GM12878 (cell line): ENCODE results near the gene CELSR3. TPM values are rescaled to one million over a fixed set of nuclear protein-coding genes. Genes with fewer than 3 reads are reported as not detected.
A peak's percentile ranks its signal among the peaks of the same experiment; 100 is the strongest.

ENCODE experiments used
- ATAC-seq: fragments of 200-7000 bp; cut with Tn5 transposase; 3 replicates; pipeline ENCODE4 v1.9.1; 2020; ENCODE audit warnings: mild to moderate bottlenecking, moderate library complexity
- BruUV-seq: library from RNA; stranded (reverse); fragments of 400-500 nt; replicated peaks from 2 replicates; lab custom pipeline; 2021; lab: Mats Ljungman, UMichigan
- CTCF ChIA-PET: fragments of 300-600 bp; sonication (Branson Sonifier 250); formaldehyde crosslinking; extraction: SDS; loops from one replicate; lab custom pipeline; 2021; ENCODE audit warnings: inconsistent platforms; lab: Yijun Ruan, JAX
- POLR2A ChIA-PET: fragments of 350-600 bp; formaldehyde crosslinking; extraction: SDS; loops from one replicate; lab custom pipeline; 2021; ENCODE audit warnings: inconsistent platforms; lab: Charles Lee
- RAD21 ChIA-PET: fragments of 300-600 bp; sonication (Branson Sonifier 250); formaldehyde crosslinking; loops from one replicate; lab custom pipeline; 2023; ENCODE audit warnings: antibody characterized with exemption; ENCODE audit not compliant: unreplicated experiment; lab: Charles Lee
- SMC1A ChIA-PET: fragments of 300-600 bp; sonication (Branson Sonifier 250); formaldehyde crosslinking; loops from one replicate; lab custom pipeline; 2023; ENCODE audit not compliant: unreplicated experiment, uncharacterized antibody; lab: Charles Lee
- DNase-seq: peaks from one replicate; pipeline ENCODE4 v3.0.0-alpha.2; 2011; ENCODE audit warnings: low read depth, low spot score
- FAIRE-seq: peaks from 3 replicates; lab custom pipeline; 2011; peaks lifted over from hg19 to GRCh38; lab: Jason Lieb, UNC
- H2AFZ ChIP-seq: 2 replicates; pipeline ENCODE4 v1.6.0; 2011; ENCODE audit warnings: low read depth, low read length, control low read depth; ENCODE audit not compliant: control insufficient read depth
- H3K27ac ChIP-seq: 2 replicates; pipeline ENCODE4 v1.5.1; 2011; ENCODE audit warnings: control low read depth; ENCODE audit not compliant: control insufficient read depth, insufficient read depth
- H3K27me3 ChIP-seq, 2 experiments: replicated peaks in 1 of 2; 2 replicates each; pipeline versions ENCODE4 v1.6.0 to v1.6.1; 2011; ENCODE audit warnings: low read length in 1 of 2; ENCODE audit not compliant: control insufficient read depth in 2 of 2, insufficient read depth in 2 of 2
- H3K36me3 ChIP-seq, 2 experiments: 2 replicates each; pipeline ENCODE4 v1.5.1; 2011; ENCODE audit warnings: low read length in 1 of 2; ENCODE audit not compliant: control insufficient read depth in 2 of 2, insufficient read depth in 2 of 2
- H3K4me1 ChIP-seq: 2 replicates; pipeline ENCODE4 v1.6.1; 2011; ENCODE audit warnings: mild to moderate bottlenecking, low read length, moderate library complexity, mixed read lengths; ENCODE audit not compliant: control insufficient read depth, insufficient read depth
- H3K4me2 ChIP-seq: 2 replicates; pipeline ENCODE4 v1.6.0; 2011; ENCODE audit warnings: control low read depth; ENCODE audit not compliant: control insufficient read depth, insufficient read depth
- H3K4me3 ChIP-seq: fragments of 200-600 bp; sonication (generic); 2 replicates; pipeline ENCODE4 v1.5.1; 2016
- H3K79me2 ChIP-seq: 2 replicates; pipeline ENCODE4 v1.6.0; 2011; ENCODE audit warnings: low read length; ENCODE audit not compliant: control insufficient read depth, insufficient read depth
- H3K9ac ChIP-seq: 2 replicates; pipeline ENCODE4 v1.8.0; 2011; ENCODE audit warnings: low read length, control low read depth, mixed read lengths; ENCODE audit not compliant: control insufficient read depth, insufficient read depth
- H3K9me3 ChIP-seq: replicated peaks from 3 replicates; pipeline ENCODE4 v1.5.1; 2011; ENCODE audit warnings: mild to moderate bottlenecking, low read length; ENCODE audit not compliant: control insufficient read depth, insufficient read depth
- H4K20me1 ChIP-seq: 2 replicates; pipeline ENCODE4 v1.6.0; 2011; ENCODE audit not compliant: control insufficient read depth, insufficient read depth
- CREB1 ChIP-seq: IDR thresholded peaks from 2 replicates; pipeline ENCODE4 v1.6.1; 2012; ENCODE audit warnings: low read depth, mild to moderate bottlenecking, inconsistent platforms
- FOXK2 ChIP-seq: fragments of 450-650 bp; IDR thresholded peaks from 2 replicates; pipeline ENCODE4 v1.6.1; 2017; ENCODE audit warnings: mild to moderate bottlenecking, moderate library complexity
- IKZF2 ChIP-seq, 2 experiments: fragments of 450-650 bp; IDR thresholded peaks; 2 replicates each; pipeline ENCODE4 v1.6.1; 2017; ENCODE audit warnings: mild to moderate bottlenecking in 2 of 2, moderate library complexity in 2 of 2
- RAD51 ChIP-seq: fragments of 450-650 bp; IDR thresholded peaks from 2 replicates; pipeline ENCODE4 v1.6.1; 2016; ENCODE audit warnings: moderate library complexity, mild to moderate bottlenecking, inconsistent platforms
- SPI1 ChIP-seq: IDR thresholded peaks from 2 replicates; pipeline ENCODE4 v1.6.1; 2011; ENCODE audit warnings: low read depth, mild to moderate bottlenecking, low read length, moderate library complexity, borderline replicate concordance; ENCODE audit not compliant: insufficient read depth
- TARDBP ChIP-seq: IDR thresholded peaks from 2 replicates; pipeline ENCODE4 v1.6.1; 2016; ENCODE audit warnings: borderline replicate concordance
- YBX1 ChIP-seq: fragments of 450-650 bp; IDR thresholded peaks from 2 replicates; pipeline ENCODE4 v1.6.1; 2016; ENCODE audit warnings: antibody characterized with exemption
- ZNF622 ChIP-seq: fragments of 450-650 bp; IDR thresholded peaks from 2 replicates; pipeline ENCODE4 v1.6.1; 2017; ENCODE audit warnings: mild to moderate bottlenecking, inconsistent platforms
- ZSCAN29 ChIP-seq: fragments of 450-650 bp; IDR thresholded peaks from 2 replicates; pipeline ENCODE4 v1.6.1; 2017; ENCODE audit warnings: mild to moderate bottlenecking, moderate library complexity
- WGBS: methylation state at CpG from one replicate; pipeline ENCODE4 v1.1.6; 2016; ENCODE audit warnings: low lambda C conversion rate; ENCODE audit not compliant: insufficient replicate concordance, insufficient coverage; ENCODE audit errors: missing lambda C conversion rate; 5-methylcytosine and 5-hydroxymethylcytosine counted together
- in situ Hi-C: fragments of 300-500 bp; cut with MboI; formaldehyde crosslinking; loops from 9 replicates; pipeline ENCODE4 v1.14.3; 2018; ENCODE audit warnings: mixed read lengths
- intact Hi-C: fragments of 100-400 bp; cut with micrococcal nuclease; formaldehyde crosslinking; loops from one replicate; pipeline ENCODE4 v1.14.2; 2022; ENCODE audit not compliant: unreplicated experiment
- polyA plus RNA-seq, 11 experiments: library from polyadenylated mRNA; depleted of rRNA in 4 of 11; unstranded in 6 of 11; stranded (reverse) in 5 of 11; fragments of >200 nt; fragmentation: Nextera tagmentation in 4 of 11; fragmentation: Illumina TruSeq in 1 of 11; extraction: Ambion mirVana in 4 of 11; extraction: Trizol in 1 of 11; gene quantifications; 1 replicate in 1 of 11; 2 replicates in 10 of 11; pipeline versions ENCODE4 v1.2.1 to v1.2.3, GENCODE V29; 2011 to 2016; ENCODE audit warnings: inconsistent platforms in 2 of 11, missing spikeins in 2 of 11, low read depth in 1 of 11
- total RNA-seq, 4 experiments: library from RNA; depleted of rRNA in 3 of 4; stranded (reverse); fragments of >200 nt in 3 of 4; fragmentation: Illumina TruSeq in 1 of 4; extraction: Trizol in 1 of 4; gene quantifications; 2 replicates each; pipeline versions ENCODE4 v1.2.1 to v1.2.3, GENCODE V29; 2013 to 2021
- TF ChIP-seq, protein P1 (sequence below): IDR thresholded peaks from 2 replicates; pipeline ENCODE4 v1.6.1; 2012; ENCODE audit warnings: improper control_type of control experiment, low read depth, low read length; ENCODE audit not compliant: insufficient replicate concordance
- TF ChIP-seq, protein P2 (sequence below), 3 experiments: IDR thresholded peaks in 2 of 3; conservative IDR thresholded peaks in 1 of 3; 2 replicates each; pipeline ENCODE4 v1.5.1; 2011; ENCODE audit warnings: low read depth in 3 of 3, low read length in 3 of 3, mild to moderate bottlenecking in 3 of 3, control low read depth in 2 of 3, moderate library complexity in 2 of 3, inconsistent platforms in 1 of 3, mixed read lengths in 1 of 3; ENCODE audit not compliant: control insufficient read depth in 2 of 3, insufficient read depth in 1 of 3; ENCODE audit errors: extremely low read depth in 1 of 3
- TF ChIP-seq, protein P3 (sequence below): fragments of 450-650 bp; IDR thresholded peaks from 2 replicates; pipeline ENCODE4 v1.6.1; 2017; ENCODE audit warnings: low read depth, mild to moderate bottlenecking, moderate library complexity
- TF ChIP-seq, protein P4 (sequence below): IDR thresholded peaks from 2 replicates; pipeline ENCODE4 v1.6.1; 2012; ENCODE audit warnings: low read depth, low read length, improper control_type of control experiment

The CELSR3 gene
- total and polyA plus RNA-seq, 10 of the 15 experiments (the other 5 are each of a cell fraction or from before 2014, with no cell fraction given) = 0.08 to 1.6 (median 0.57) TPM

DNA sequence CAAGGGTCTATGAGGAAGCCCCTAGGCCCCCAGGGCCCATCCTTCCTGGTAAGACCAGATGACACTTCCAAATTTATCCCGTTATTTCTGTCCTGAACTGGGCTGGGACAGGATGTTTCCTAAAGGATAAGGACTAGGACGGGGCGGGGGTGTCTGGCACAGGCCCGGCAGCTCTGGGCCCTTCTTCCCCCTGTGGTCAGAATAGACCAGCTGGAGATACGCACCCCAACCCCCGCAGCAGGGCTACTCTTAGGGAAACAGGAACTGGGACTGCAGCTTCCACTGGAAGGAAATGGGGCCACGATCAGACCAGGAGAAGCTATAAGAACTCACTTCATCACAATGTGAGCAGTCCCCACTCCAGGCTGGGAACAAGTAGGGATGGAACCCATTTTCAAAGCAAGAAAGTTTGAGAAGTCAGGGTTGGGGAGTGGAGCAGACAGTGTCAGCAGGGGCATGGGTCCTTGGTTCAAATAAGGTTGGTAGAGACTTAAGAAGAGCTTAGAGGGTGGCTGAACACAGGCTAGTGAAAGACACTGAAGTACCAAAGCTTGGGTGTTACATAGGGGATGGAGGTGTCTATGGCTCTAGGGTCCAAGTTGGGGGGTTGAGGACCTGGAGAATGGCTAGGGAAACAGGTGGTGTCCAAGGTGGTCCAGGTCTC is 21.9 kb upstream of the CELSR3 start:
- Histone ChIP-seq H3K9ac (peak overlapping the region; percentile 91), H4K20me1 (no peaks in the 10 kb centered on the region; the same call in 1 of the 2 replicates), H3K36me3 (peaks cover 25 to 31% of the 10 kb centered on the region in 2 experiments), H3K79me2 (peaks cover 26% of the 10 kb centered on the region), H3K4me3 (peak overlapping the region; percentile 99), H3K27ac (peak overlapping the region; percentile 10), H3K27me3 (no peaks in the 10 kb centered on the region), H3K9me3 (no peaks in the 10 kb centered on the region), H3K4me2 (peak overlapping the region; percentile 79), H3K4me1 (peaks cover 14% of the 10 kb centered on the region), H2AFZ (no peak overlapping the region)
- ATAC-seq (peak; percentile 8; the same call in 1 of the 3 replicates), FAIRE-seq (peak; percentile 84), DNase-seq (no peak)
- SMC1A ChIA-PET = interaction anchor here (1.0 to 1.5 kb wide), 4 partner anchors 22 to 284 kb away, joined by 3 to 4 read pairs (median 4); partner anchors contain the start of gene CELSR3
- no TSS peak for BruUV-seq
- POLR2A ChIA-PET = interaction anchor here (0.5 to 1.4 kb wide), 7 partner anchors 14 to 1237 kb away, joined by 3 to 5 read pairs (median 3); partner anchors contain the start of genes NDUFAF3 and SLC26A6
- 19% methylated on average over 7 of the region's 7 CpGs for WGBS
- in situ Hi-C loops = no loop called here
- CTCF ChIA-PET = interaction anchor here (0.8 to 2.1 kb wide), 14 partner anchors 20 to 454 kb away, joined by 3 to 10 read pairs (median 4); partner anchors contain the start of genes CELSR3, IP6K2 and SLC26A6
- RAD21 ChIA-PET = interaction anchor here (0.6 to 1.8 kb wide), 8 partner anchors 32 to 303 kb away, joined by 3 to 6 read pairs (median 4); partner anchors contain the start of gene IP6K2
- intact Hi-C loops = loop anchor here (1.0 kb wide), 1 partner anchor 75 kb away; the partner anchor contains the start of gene UQCRC1
- TF ChIP-seq ZSCAN29 (no peak), ZNF622 (no peak), YBX1 (no peak), FOXK2 (no peak), TARDBP (no peak), RAD51 (no peak), CREB1 (no peak), SPI1 (peak; percentile 85), IKZF2 (IDR thresholded peaks at IDR 0.05) (peak; percentile 67 to 78)
- TF ChIP-seq, protein P1, sequence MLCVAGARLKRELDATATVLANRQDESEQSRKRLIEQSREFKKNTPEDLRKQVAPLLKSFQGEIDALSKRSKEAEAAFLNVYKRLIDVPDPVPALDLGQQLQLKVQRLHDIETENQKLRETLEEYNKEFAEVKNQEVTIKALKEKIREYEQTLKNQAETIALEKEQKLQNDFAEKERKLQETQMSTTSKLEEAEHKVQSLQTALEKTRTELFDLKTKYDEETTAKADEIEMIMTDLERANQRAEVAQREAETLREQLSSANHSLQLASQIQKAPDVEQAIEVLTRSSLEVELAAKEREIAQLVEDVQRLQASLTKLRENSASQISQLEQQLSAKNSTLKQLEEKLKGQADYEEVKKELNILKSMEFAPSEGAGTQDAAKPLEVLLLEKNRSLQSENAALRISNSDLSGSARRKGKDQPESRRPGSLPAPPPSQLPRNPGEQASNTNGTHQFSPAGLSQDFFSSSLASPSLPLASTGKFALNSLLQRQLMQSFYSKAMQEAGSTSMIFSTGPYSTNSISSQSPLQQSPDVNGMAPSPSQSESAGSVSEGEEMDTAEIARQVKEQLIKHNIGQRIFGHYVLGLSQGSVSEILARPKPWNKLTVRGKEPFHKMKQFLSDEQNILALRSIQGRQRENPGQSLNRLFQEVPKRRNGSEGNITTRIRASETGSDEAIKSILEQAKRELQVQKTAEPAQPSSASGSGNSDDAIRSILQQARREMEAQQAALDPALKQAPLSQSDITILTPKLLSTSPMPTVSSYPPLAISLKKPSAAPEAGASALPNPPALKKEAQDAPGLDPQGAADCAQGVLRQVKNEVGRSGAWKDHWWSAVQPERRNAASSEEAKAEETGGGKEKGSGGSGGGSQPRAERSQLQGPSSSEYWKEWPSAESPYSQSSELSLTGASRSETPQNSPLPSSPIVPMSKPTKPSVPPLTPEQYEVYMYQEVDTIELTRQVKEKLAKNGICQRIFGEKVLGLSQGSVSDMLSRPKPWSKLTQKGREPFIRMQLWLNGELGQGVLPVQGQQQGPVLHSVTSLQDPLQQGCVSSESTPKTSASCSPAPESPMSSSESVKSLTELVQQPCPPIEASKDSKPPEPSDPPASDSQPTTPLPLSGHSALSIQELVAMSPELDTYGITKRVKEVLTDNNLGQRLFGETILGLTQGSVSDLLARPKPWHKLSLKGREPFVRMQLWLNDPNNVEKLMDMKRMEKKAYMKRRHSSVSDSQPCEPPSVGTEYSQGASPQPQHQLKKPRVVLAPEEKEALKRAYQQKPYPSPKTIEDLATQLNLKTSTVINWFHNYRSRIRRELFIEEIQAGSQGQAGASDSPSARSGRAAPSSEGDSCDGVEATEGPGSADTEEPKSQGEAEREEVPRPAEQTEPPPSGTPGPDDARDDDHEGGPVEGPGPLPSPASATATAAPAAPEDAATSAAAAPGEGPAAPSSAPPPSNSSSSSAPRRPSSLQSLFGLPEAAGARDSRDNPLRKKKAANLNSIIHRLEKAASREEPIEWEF = no peak
- TF ChIP-seq, protein P2, sequence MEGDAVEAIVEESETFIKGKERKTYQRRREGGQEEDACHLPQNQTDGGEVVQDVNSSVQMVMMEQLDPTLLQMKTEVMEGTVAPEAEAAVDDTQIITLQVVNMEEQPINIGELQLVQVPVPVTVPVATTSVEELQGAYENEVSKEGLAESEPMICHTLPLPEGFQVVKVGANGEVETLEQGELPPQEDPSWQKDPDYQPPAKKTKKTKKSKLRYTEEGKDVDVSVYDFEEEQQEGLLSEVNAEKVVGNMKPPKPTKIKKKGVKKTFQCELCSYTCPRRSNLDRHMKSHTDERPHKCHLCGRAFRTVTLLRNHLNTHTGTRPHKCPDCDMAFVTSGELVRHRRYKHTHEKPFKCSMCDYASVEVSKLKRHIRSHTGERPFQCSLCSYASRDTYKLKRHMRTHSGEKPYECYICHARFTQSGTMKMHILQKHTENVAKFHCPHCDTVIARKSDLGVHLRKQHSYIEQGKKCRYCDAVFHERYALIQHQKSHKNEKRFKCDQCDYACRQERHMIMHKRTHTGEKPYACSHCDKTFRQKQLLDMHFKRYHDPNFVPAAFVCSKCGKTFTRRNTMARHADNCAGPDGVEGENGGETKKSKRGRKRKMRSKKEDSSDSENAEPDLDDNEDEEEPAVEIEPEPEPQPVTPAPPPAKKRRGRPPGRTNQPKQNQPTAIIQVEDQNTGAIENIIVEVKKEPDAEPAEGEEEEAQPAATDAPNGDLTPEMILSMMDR (IDR thresholded peaks at IDR 0.05 in 2 of 3, conservative IDR thresholded peaks at IDR 0.05 in 1 of 3; ENCODE audit: control insufficient read depth in 2 of 3, extremely low read depth in 1 of 3, insufficient read depth in 1 of 3, low read depth in 3 of 3, low read length in 3 of 3) = no peak
- TF ChIP-seq, protein P3, sequence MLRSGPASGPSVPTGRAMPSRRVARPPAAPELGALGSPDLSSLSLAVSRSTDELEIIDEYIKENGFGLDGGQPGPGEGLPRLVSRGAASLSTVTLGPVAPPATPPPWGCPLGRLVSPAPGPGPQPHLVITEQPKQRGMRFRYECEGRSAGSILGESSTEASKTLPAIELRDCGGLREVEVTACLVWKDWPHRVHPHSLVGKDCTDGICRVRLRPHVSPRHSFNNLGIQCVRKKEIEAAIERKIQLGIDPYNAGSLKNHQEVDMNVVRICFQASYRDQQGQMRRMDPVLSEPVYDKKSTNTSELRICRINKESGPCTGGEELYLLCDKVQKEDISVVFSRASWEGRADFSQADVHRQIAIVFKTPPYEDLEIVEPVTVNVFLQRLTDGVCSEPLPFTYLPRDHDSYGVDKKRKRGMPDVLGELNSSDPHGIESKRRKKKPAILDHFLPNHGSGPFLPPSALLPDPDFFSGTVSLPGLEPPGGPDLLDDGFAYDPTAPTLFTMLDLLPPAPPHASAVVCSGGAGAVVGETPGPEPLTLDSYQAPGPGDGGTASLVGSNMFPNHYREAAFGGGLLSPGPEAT = peak; percentile 49
- TF ChIP-seq, protein P4, sequence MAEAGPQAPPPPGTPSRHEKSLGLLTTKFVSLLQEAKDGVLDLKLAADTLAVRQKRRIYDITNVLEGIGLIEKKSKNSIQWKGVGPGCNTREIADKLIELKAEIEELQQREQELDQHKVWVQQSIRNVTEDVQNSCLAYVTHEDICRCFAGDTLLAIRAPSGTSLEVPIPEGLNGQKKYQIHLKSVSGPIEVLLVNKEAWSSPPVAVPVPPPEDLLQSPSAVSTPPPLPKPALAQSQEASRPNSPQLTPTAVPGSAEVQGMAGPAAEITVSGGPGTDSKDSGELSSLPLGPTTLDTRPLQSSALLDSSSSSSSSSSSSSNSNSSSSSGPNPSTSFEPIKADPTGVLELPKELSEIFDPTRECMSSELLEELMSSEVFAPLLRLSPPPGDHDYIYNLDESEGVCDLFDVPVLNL = no peak
